GM21526 (cell line): ENCODE measurements around the gene AMOTL2.

ENCODE experiments used
- ATAC-seq: cut with Tn5 transposase; IDR thresholded peaks from one replicate; pipeline ENCODE4 v1.9.1; 2021; ENCODE audit warnings: moderate library complexity; ENCODE audit not compliant: unreplicated experiment, low FRiP score

AMOTL2 gene

DNA sequence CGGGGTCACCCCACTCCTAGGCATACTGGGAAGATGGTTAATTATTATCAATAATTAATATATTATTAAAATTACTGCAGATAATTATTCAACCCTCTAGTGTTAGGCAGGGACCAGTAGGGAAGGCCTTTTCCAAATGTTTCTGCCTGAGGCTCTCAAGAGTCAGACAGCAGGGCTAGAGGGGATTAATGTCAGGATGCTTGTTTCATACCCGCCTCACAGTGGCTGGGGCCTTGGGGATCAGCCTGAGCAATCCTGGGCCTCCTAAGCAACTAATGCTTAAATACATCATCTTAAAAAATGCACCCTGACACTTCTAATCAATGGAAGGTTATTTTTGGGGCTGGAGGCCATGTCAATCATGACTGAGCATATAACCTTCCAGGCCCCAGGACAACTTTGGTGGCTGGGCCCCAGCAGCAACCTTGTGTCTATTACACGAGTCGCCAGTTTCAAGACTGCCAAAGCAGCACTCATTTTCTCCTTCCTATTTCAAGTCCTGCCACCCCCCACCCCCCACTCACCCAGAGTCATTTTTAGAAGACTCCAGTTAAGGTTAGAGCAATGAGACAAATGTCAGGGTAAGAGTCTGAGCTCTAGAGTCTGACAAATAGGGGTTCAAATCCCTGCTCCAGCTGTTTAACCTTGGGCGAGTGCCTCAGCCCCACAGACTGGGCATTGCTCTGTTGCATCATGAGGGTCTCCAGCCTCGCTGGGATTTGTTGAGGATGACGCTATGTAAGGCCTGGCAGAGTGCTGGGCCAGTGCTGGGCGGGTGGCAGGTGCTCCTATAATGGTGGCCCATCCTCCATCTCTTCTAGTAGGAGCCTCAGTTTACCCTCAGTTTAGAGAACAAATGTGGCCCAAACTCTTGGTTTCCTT, 6.1 kb downstream of the AMOTL2 start:
- ATAC-seq, result no peak

DNA sequence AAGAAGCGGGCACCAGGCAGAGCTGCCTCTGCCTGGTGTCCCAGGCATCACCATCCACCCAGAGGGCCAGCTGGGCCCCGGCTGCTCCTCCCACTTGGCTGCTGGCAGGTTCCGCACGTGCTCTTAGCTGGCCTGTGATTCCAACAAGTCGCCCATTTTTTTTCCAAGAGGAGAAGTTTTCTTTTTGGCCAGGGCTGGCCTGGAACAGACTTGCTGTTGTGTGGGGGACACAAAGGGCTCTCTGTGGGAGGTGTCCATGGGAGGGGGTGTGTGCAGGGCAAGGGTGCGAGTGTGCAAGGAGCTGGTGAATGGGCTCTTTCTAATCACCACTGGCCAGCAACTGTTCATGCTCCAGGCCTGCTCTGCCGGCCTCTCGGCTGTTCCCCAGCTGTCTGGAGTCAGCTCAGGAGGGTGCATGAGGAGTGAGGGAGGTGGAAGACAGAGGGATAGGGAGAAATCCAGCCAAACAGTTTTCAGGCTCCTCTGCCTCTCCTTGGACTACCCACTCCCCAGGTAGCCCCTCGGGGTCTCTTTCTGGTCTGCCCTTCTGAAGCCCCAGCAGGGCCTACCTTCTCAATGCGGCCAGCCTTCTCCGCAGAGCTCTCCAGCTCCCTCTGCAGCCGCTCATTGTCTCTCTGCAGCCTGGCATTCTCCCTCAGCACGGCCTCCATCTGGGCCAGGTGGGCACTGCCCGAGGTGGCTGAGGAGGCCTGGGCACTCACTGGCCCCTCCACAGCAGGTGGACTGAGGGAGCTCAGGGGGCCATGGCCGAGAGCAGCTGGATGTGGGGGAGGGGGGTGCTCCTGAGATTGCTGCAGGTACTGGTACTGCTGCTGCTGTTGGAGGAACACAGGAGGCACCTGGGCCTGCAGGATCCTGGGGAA, 7.1 kb downstream of the AMOTL2 start:
- ATAC-seq, result no peak

DNA sequence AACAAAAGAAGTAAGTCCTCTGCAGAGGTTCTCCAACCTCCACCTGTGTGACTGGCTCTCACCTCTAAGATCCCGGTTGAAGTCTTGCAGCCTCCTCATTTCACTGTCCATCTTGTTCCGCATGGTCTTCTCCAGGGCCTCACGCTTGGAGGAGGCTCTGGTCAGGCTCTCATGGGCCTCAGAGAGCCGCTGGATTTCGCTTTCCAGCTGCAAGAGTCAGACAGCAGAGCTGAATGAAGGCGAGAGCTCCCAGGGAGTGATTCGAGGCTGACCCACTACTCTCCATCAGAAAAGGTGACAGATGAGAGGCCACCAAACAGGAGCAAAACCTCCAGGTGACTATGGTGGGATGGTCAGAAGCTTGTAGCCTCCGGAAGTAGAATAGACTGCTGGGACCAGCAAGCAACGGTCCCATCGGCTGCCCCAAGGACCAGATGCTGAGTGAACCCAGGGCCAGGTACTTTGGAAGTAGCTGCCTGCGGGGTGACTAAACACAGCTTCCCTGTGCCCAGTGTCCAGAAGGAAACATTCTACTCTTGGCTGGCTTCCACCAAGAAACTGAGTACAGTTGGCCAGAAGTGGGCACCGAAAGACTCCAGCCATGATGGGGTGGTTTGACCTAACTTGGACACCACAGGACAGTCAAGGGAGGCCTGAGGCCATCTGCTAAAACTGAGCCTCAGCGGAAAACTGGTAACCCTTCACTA, 7.9 kb downstream of the AMOTL2 start:
- no peak for ATAC-seq

DNA sequence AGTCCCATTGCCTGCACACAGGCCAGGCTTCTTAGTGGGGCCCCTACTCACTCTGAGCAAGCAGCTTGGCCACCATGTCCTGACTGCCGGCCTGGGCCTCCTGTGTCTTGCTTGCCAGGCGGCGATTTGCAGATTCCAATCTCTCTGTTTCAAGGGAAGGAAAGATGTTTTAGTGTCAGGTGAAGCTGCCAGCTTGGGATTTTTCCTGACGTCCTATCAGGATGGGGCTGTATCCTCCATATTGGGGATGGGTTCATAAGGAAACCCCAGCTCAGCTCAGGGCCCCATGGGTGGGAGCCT, 8.5 kb downstream of the AMOTL2 start:
- no peak for ATAC-seq

DNA sequence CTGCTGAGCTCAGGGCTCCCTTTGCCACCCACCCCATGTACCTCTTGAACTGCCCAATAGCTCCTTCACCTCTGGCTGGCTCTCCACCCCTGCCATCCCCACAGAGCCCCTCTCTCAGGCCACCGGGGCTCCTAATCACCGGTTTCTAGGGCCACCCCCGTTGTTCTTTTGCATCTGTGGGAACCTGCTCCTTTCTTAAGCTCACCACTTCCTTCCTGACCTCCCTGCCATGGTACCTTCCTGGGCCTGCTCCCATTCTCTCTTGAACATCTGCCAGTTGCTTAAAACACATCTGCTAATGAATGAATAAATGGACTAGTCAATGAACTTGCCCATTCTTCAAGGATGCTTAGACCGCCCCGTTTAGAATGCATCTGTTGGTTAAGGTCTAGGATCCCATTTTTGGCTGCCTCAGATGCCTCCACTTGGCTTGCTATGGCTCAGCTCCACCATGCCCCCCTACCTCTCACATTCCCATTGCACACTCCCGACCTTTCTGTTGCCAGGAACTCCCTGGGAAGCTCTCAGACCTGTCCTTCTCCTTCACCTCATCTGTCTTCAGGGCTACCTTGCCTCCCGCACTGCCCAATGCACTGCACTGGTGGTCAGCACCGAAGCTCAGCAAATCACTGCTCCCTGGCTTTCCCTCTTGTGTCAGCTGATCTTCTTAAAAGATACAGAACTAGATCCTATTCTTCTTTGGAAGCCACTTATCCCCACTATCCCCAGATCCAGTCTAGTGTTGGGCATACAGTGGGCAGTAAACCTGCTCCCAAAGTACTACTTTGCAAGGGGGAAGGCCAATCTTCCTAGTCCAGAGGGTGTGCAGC, 9.1 kb downstream of the AMOTL2 start:
- ATAC-seq, result no peak

DNA sequence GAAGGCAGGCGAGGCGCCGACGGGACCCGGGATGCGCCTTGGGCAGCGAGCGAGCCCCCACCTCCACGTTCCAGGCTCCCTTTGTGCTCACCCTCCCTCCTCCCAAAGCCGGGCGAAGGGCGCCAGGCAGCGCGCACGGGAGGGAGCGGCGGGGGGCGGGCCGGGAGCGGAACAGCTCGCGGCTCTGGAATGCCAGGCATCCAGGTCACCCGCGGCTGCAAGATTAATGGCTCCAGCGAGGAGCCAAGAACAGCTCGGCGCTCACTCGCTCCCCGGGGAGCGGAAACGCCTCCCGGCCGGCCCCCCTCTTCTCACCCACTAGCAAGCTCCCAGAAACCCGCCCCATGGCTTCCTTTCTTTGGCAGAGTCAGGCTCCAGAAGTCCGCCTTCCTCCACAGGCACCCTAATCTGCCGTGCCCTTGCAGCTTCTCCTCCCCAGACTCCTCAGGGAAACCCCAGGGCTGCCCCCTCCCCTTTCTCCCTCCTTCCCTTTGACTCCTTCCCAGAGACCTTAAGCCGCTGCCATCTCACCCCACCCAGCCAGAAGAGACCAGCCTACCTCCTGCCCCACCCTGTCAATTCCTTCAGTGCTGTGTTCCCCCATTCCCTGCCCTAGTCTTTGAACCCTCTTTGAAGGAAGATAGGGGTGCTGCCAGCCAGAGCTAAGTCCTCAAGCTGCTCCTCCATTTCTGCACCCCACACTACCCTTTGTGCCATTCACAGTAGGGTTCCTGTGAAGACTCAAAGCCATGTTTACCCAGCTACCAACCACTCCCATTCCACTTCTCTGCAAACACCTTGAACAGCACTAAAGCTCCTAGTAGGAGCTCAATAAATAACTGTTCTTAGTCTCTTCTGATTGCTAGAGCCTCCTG, 9.9 kb downstream of the AMOTL2 start:
- no peak for ATAC-seq

DNA sequence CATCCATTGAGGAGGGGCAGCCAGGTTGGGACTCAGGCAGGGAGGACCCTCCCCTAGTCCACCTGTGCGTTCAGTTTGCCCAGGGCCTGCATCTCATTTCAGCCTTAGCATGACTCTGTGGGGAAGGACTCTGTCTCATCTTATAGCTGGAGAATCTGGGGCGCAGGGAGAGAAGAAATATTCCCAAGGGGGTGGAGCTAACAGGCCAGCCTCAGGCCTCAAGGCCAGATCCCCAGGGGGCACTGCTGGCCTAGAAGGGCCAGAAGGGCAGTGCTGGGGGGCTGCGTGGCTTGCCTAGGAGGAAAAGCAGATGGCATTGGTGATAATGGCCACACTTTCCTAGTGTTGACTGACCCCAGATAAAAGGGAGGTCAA, 10.9 kb downstream of the AMOTL2 start:
- no peak for ATAC-seq

DNA sequence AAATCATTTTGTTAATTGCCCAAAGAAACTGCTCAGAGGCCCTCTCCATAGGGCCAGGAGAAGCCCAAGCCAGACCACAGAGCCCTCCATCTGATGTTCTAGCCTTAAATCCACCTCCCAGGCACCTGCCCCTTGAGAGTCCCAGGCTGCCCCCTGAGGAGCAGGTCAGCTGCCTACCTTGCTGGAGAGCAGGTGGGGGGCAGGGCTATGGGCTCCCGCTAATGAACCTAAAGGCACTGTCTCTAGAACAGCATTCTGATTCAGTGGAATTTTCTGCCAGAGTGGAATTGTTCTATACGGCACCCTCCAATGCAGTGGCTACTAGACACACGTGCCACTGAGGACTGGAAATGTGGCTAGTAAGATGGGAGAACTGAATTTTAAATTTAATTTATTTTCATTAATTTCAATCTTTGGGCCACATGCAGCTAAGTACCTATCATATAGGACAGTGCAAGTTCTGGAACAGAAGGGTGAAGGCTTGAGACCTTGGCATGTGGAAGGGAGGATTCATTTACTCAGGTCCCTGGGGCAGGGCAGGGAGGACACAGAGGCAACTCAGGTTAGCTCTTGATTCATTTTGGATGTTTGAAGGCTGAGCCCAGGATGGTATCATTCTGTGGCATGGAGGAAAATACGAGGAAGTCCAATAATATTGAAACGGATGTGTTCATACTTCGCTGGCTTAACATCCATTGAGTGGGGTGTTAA, 11.4 kb downstream of the AMOTL2 start:
- no peak for ATAC-seq

DNA sequence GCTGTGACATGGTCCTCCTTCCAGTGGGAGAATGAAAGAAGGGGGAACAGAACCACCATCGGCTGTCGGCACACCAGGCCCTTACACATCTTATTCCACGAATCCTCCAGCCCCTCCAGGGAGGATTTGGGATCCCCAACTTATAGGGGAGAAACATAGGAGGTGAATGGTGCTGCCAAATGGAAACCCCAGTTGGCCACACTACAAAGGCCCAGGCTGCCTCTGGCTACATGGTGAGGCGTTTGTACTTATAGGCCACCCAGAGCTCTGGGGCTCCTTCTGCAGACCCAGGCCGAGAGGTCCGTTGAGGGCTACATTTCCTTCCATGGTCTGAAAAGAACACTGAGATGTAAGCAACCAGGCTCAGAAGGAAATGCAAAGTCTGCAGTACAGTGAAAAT, 12.0 kb downstream of the AMOTL2 start:
- ATAC-seq, result no peak

DNA sequence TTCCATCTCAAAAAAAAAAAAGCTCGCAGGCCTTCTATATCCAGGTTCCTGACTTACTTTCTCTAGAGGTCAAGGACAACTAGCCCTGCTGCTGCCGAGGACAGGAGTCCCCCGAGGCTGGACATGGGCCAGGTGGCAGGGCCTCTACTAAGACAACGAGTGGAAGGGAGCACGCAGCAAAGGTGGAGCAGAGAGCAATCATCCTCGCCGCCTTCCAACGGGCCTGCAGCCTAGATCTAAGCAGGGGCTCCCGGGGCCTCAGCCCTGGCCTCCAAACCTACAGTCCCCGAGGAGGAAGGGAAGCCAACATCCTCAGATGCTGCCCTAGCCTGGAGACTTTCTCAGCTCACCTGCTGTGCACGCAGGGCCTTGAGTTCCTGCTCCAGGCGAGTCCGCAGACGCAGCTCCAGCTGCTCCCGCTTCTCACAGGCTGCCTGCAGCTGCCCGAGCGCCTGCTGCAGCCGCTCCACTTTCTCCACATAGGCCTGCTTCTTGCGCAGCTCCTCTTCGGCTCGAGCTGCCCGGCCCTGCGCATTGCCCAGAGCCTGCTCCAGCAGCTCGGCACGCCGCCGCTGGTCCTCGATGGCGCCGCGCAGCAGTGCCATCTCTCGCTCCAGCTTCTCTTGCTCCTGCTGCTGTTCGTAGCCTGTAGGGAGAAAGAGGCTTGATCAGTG, 12.9 kb downstream of the AMOTL2 start:
- ATAC-seq, result no peak

DNA sequence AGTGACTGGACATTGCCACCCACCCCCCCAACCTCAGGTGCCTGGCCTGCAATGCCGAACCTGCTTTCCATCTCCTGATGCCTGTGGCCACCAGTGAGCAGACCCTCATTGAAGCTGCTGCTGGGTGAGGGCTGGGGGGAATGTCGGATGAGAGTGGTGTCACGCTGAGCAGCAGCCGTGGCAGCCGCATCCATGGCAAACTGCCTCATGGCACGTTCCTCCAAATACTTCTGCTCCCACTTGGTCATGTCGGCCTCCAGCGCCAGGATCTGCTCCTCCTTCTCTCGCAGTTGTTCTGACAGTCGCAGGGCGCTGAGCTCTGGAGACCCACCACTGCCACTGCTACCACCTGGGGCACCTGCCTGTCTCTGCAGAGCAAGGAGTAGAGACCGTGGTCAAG, 14.2 kb downstream of the AMOTL2 start:
- no peak for ATAC-seq

DNA sequence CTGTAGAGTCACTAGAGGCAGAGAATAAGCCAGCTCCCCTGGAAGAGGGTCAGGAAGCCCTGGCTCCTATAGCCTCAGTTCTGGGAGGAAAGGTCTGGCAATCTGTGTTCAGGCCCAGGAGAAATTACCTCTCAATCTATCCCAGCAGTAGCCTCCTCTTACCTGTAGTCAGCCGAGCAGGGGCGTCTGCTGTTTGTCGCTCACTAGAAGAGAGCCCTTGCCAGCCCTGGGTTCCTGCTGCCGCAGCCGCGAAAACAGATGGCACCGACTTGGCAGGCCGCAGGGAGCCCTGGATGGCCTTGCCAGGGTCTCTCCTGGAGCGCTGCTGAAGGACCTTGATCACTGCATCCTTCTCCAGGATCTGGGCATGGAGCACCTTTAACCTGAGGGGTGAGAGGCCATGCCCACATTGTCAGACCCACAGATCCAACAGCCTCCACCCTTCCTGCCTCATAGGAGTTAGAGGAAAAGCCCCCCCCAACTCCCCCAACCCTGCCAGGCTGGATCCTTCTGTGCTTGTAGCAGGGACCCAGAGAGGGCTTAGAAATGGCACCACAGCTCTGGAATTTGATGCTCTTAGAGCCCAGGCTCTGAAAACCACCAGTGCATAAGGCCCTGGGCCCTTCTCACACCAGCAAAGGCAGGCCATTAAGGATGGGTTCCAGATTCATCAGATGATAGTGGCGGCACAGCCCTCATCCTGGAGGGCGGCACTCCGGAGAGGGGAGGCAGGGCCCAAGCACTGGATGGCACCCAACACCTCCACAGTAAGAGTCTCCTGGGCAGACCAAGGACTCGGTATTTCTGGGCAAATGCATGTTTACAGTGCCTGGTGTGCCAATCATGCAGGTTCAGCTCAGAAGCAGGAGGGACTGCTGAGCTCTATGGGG, 14.9 kb downstream of the AMOTL2 start:
- no peak for ATAC-seq

DNA sequence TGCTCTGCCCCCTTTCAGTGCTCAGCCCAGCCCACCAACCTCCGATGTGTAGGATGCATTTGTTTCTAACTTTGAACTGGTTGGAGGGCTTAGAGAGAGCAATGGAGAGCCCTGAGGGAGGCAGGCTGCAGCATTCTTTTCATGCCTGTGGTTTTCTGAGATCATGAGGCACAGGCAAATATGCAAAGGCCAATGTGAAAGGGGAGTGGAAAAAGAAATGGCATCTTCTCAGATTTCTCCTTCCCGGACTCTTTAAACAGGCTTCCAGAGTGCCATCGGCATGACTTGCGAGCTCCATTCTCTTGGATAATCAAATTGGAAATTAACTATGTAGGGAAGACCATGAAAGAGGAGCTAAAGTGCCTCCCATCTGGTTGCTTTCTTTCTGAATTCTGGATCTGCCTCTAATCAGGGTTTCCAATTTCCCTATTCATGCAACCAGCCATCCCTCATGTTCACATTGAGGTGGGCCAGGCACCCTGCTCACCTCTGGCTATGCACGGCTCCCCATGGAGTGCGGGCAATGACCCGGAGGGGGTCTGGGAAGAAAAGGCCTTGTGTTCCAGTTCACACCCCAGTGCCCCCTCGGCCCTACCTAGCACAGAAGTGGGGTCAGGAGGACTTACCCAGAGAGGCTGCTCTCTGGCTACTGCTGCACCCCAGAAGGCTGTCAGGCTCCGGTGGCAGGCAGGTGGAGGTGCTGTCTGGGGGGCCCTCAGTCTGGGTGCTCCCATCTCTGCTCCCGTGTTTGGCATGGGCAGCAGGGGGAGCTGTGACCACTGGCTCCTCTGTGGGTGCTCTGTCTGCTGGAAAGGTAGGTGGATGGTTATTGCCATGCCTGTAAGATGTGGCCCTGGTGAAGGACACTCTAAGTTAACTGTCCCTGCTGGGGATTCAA, 16.1 kb downstream of the AMOTL2 start:
- ATAC-seq, result no peak

DNA sequence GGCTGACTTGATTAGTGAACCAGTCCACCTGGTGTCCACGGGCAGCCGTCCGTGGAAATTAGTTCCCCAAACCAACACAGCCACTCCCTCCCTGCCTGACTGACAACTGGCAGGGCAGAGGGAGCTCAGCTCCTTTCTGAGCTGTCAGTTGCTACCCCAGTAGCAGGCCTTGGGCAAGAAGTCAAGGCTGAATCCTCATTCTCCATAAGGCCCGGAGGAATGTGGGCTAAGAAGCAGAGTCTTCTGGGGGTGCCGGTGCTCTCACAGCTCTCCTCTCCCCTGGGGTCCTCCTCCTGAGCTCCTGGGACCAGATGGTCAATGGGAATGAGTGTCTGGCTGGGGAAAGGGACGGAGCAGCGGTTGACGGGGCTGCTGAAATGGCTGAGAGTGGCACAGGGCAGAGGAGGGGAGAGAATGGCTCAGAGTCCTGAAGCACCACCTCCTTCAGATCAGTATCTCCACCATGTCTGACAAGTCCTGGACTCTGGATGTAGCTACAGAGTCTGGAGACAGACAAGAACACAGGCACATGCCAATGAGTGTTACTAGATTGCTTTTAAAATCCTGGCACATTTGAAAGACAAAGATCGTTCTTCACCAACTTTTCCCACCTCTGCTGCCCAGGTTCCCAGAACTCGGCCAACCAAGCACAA, 16.9 kb downstream of the AMOTL2 start:
- no peak for ATAC-seq

DNA sequence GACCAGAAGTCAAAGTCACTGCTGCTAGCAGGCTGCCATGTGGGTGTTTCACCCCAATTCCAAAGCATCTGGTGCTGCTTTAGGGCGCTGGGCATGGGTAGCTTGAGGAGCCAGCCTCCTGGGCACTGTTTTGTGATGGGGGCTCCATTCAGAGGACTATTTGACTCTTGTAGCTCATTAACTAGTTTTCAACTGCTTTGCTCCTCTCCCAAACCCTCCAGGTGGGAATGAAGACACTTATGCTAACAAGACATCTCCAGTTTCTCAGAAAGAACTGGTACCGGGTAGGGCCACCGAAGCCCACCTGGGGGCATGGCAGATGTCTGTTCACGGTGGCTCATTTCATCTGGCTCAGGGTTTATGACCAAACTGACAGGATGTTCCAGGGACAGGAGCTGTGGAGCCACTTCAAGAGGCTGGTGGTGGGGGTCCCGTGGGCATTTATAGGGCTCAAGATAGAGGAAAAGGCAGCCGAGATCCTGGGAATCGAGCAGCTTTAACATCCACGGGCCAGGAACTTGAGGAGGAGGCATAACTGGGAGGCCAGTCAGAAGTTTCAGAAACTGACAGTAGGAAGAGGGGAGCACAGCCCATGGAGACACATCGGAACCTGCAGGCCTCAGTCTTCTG, 17.7 kb downstream of the AMOTL2 start:
- no peak for ATAC-seq
